ENCODE results near the gene HDGFL2. TPM values are rescaled to one million over a fixed set of nuclear protein-coding genes. Genes with fewer than 3 reads are reported as not detected.
A peak's percentile ranks its signal among the peaks of the same experiment; 100 is the strongest.

HDGFL2 gene
- total and polyA plus RNA-seq, 12 donors, result 20.5 to 40.9 (median 28.0) TPM

- DNase-seq (peak; percentile 81 to 83), ATAC-seq (peak; percentile 83 to 92 (median 86))
- Histone ChIP-seq H3K4me3 (peak within 1 kb of the TSS; percentile 6 to 54 (median 40)), H3K27ac (peak within 1 kb of the TSS; percentile 59 to 87 (median 76)), H3K9me3 (peaks cover 0 to 3% (median 0%) of the 10 kb centered on the region in 11 donors), H3K36me3 (no peaks in the 10 kb centered on the region), H3K4me1 (peaks cover 0 to 44% (median 14%) of the 10 kb centered on the region in 9 donors), H3K27me3 (peaks cover 0 to 9% (median 0%) of the 10 kb centered on the region in 7 donors)
- TF ChIP-seq, protein P1, sequence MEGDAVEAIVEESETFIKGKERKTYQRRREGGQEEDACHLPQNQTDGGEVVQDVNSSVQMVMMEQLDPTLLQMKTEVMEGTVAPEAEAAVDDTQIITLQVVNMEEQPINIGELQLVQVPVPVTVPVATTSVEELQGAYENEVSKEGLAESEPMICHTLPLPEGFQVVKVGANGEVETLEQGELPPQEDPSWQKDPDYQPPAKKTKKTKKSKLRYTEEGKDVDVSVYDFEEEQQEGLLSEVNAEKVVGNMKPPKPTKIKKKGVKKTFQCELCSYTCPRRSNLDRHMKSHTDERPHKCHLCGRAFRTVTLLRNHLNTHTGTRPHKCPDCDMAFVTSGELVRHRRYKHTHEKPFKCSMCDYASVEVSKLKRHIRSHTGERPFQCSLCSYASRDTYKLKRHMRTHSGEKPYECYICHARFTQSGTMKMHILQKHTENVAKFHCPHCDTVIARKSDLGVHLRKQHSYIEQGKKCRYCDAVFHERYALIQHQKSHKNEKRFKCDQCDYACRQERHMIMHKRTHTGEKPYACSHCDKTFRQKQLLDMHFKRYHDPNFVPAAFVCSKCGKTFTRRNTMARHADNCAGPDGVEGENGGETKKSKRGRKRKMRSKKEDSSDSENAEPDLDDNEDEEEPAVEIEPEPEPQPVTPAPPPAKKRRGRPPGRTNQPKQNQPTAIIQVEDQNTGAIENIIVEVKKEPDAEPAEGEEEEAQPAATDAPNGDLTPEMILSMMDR (IDR thresholded peaks at IDR 0.05), result no peak
- intact Hi-C loops (cut with DNase I), result no loop called here
- WGBS, 2 donors, result 8 to 9% methylated on average over 48 to 49 of the region's 49 CpGs
Observed at GRCh38 chr19:4534836-4535658, 63.0 kb downstream of the HDGFL2 start, which contains the start of gene PLIN5. Gene PLIN5, minus strand, starts transcription at chr19:4535224. Its CDS starts 1,150 bp downstream, at chr19:4534074.

GRCh38 chr19:4536798-4537197 is 64.7 kb downstream of the HDGFL2 start:
- peaks cover 0 to 12% (median 0%) of the 10 kb centered on the region in 11 donors for H3K9me3 ChIP-seq
- peak in 2 of 8 donors; percentile 4 to 5 for ATAC-seq
- intact Hi-C loops (cut with DNase I), result no loop called here
- TF ChIP-seq, protein P1 (IDR thresholded peaks at IDR 0.05), result no peak
- DNase-seq, result no peak
- H3K4me1 ChIP-seq, result peaks cover 0 to 61% (median 14%) of the 10 kb centered on the region in 9 donors
- H3K27me3 ChIP-seq, result peaks cover 0 to 9% (median 0%) of the 10 kb centered on the region in 7 donors
- H3K36me3 ChIP-seq, result no peaks in the 10 kb centered on the region
- WGBS, 2 donors, result 57 to 62% methylated on average over 5 of the region's 5 CpGs
- H3K27ac ChIP-seq, result peak overlapping the region in 3 of 10 donors; percentile 38 to 75 (median 44)
- no peak overlapping the region for H3K4me3 ChIP-seq

DNA sequence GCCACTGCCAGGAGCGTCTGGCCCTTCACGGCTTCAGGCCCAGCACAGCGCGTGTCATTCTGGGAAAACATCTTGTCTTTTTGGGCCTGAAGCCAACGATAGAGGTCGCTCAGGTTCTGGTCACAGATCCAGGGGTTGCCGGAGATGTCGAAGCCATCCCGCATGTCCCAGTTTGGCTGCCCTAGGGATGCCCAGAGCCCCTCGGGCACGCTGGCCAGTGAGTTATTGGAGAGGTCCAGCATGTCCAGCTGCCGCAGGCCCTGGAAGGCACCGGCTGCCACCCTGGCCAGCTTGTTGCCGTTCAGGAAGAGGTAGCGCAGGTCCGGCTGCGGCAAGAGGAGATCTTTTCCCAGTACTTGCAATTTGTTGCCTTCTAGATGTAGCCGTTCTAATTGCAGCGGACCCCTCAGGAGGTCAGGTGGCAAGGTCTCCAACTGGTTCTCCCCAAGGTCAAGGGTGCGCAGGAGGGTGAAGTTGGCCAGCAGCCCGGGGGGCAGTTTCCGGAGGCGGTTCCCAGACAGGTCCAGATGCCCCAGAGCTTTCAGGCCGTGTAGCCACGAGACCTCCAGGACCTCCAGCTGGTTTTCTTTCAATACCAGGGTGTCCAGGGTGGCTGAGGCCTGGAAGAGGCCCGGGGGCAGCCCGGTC is 66.0 kb downstream of the HDGFL2 start:
- WGBS, 2 donors, result 73 to 76% methylated on average over 27 of the region's 27 CpGs
- Histone ChIP-seq H3K4me3 (peak overlapping the region in 1 of 10 donors; percentile 37), H3K27ac (peak overlapping the region in 1 of 10 donors; percentile 10), H3K4me1 (peaks cover 0 to 67% (median 14%) of the 10 kb centered on the region in 9 donors), H3K27me3 (peaks cover 0 to 9% (median 0%) of the 10 kb centered on the region in 7 donors), H3K9me3 (peaks cover 0 to 12% (median 0%) of the 10 kb centered on the region in 11 donors), H3K36me3 (no peaks in the 10 kb centered on the region)
- peak in 2 of 8 donors; percentile 14 to 24 for ATAC-seq
- TF ChIP-seq, protein P1 (IDR thresholded peaks at IDR 0.05), result no peak
- intact Hi-C loops (cut with DNase I), result no loop called here
- DNase-seq, result no peak

GRCh38 chr19:4538601-4538954 is 66.5 kb downstream of the HDGFL2 start:
- peak overlapping the region in 1 of 10 donors; percentile 88 for H3K27ac ChIP-seq
- peaks cover 0 to 67% (median 14%) of the 10 kb centered on the region in 9 donors for H3K4me1 ChIP-seq
- ATAC-seq (no peak), DNase-seq (no peak)
- 93 to 94% methylated on average over 13 of the region's 13 CpGs for WGBS, 2 donors
- H3K4me3 ChIP-seq, result peak overlapping the region in 1 of 10 donors; percentile 37
- TF ChIP-seq, protein P1 (IDR thresholded peaks at IDR 0.05), result no peak
- H3K9me3 ChIP-seq, result peaks cover 0 to 12% (median 0%) of the 10 kb centered on the region in 11 donors
- no peaks in the 10 kb centered on the region for H3K36me3 ChIP-seq
- peaks cover 0 to 9% (median 0%) of the 10 kb centered on the region in 7 donors for H3K27me3 ChIP-seq
- intact Hi-C loops (cut with DNase I), result no loop called here

Measured in heart right ventricle (tissue), 16 donors.